K562 (cell line): ENCODE results near the gene RBL1. TPM values are rescaled to one million over a fixed set of nuclear protein-coding genes. Genes with fewer than 3 reads are reported as not detected.

ENCODE experiments used
- DMBX1 ChIP-seq: fragments of 250-450 bp; sonication (Bioruptor Pico); IDR thresholded peaks from 2 replicates; pipeline ENCODE4 v1.8.0; 2022; ENCODE audit warnings: inconsistent platforms, mild to moderate bottlenecking, moderate library complexity, borderline replicate concordance
- DPF2 ChIP-seq: fragments of 450-650 bp; IDR thresholded peaks from 2 replicates; pipeline ENCODE4 v1.6.1; 2016
- E2F6 ChIP-seq, 2 experiments: IDR thresholded peaks; 2 replicates each; pipeline ENCODE4 v1.6.1; 2011; ENCODE audit warnings: borderline replicate concordance in 1 of 2, control low read depth in 1 of 2, low read depth in 1 of 2, low read length in 1 of 2, mild to moderate bottlenecking in 1 of 2, mixed read lengths in 1 of 2, moderate library complexity in 1 of 2; ENCODE audit not compliant: insufficient read depth in 1 of 2, insufficient read length in 1 of 2, poor library complexity in 1 of 2, severe bottlenecking in 1 of 2; ENCODE audit errors: extremely low read depth in 1 of 2
- GABPA ChIP-seq: fragments of 200-800 bp; sonication (Bioruptor generic); conservative IDR thresholded peaks from 2 replicates; pipeline ENCODE4 v1.6.1; 2016; ENCODE audit warnings: low read depth, missing genetic modification characterization, missing compliant biosample characterization
- HBP1 ChIP-seq: fragments of 450-650 bp; formaldehyde crosslinking; IDR thresholded peaks from 2 replicates; pipeline ENCODE4 v1.4.0; 2022; ENCODE audit warnings: missing genetic modification characterization
- LARP7 ChIP-seq: fragments of 450-650 bp; IDR thresholded peaks from 2 replicates; pipeline ENCODE4 v1.6.1; 2016
- PHF21A ChIP-seq: fragments of 450-650 bp; IDR thresholded peaks from 2 replicates; pipeline ENCODE4 v1.6.1; 2017; ENCODE audit warnings: low read depth, borderline replicate concordance
- PRMT5 ChIP-seq: sonication (generic); formaldehyde crosslinking; IDR thresholded peaks from 2 replicates; pipeline ENCODE4 v1.5.0; 2020; ENCODE audit warnings: missing genetic modification reagents
- RNF2 ChIP-seq: sonication (generic); IDR thresholded peaks from 2 replicates; pipeline ENCODE4 v1.6.1; 2016
- SMARCC2 ChIP-seq: fragments of 450-650 bp; IDR thresholded peaks from 2 replicates; pipeline ENCODE4 v1.6.1; 2017; ENCODE audit warnings: antibody characterized with exemption, moderate library complexity, mild to moderate bottlenecking, low read depth
- SRSF1 ChIP-seq: fragments of 200-400 bp; formaldehyde crosslinking; IDR thresholded peaks from 2 replicates; pipeline ENCODE4 v1.6.1; 2017; ENCODE audit warnings: mild to moderate bottlenecking, low read depth, low read length, moderate library complexity
- SRSF3 ChIP-seq: fragments of 200-400 bp; formaldehyde crosslinking; IDR thresholded peaks from 2 replicates; pipeline ENCODE4 v1.6.1; 2016; ENCODE audit warnings: mild to moderate bottlenecking, low read length, moderate library complexity; ENCODE audit not compliant: insufficient read depth
- STAT6 ChIP-seq: sonication (generic); formaldehyde crosslinking; IDR thresholded peaks from 2 replicates; pipeline ENCODE4 v1.8.1; 2023; ENCODE audit warnings: mild to moderate bottlenecking, missing genetic modification reagents
- SUPT5H ChIP-seq: fragments of 450-650 bp; IDR thresholded peaks from 2 replicates; pipeline ENCODE4 v1.6.1; 2016
- TCF7L2 ChIP-seq: fragments of 150-350 bp; IDR thresholded peaks from 2 replicates; pipeline ENCODE4 v1.6.1; 2016; ENCODE audit warnings: low read depth, mild to moderate bottlenecking, low read length, moderate library complexity
- TOE1 ChIP-seq, 2 experiments: fragments of 450-650 bp in 1 of 2; sonication (generic) in 1 of 2; formaldehyde crosslinking in 1 of 2; IDR thresholded peaks; 2 replicates each; pipeline versions ENCODE4 v1.7.1 to v1.8.0; 2016 to 2022; ENCODE audit warnings: borderline replicate concordance in 2 of 2, mild to moderate bottlenecking in 2 of 2, antibody characterized with exemption in 1 of 2, inconsistent platforms in 1 of 2, low read depth in 1 of 2, missing genetic modification reagents in 1 of 2, moderate library complexity in 1 of 2
- ZNF217 ChIP-seq: sonication (generic); formaldehyde crosslinking; IDR thresholded peaks from 2 replicates; pipeline ENCODE4 v1.8.0; 2022; ENCODE audit warnings: mild to moderate bottlenecking, missing genetic modification reagents
- ZNF280A ChIP-seq: fragments of 450-650 bp; IDR thresholded peaks from 2 replicates; pipeline ENCODE4 v1.6.1; 2018; ENCODE audit warnings: mild to moderate bottlenecking, low read depth; ENCODE audit not compliant: partially characterized antibody
- ZNF311 ChIP-seq: fragments of 250-450 bp; sonication (Bioruptor Pico); IDR thresholded peaks from 2 replicates; pipeline ENCODE4 v1.4.0; 2020; ENCODE audit warnings: mild to moderate bottlenecking, moderate library complexity
- ZNF41 ChIP-seq: fragments of 250-450 bp; sonication (Bioruptor Pico); conservative IDR thresholded peaks from 2 replicates; pipeline ENCODE4 v1.4.0; 2020; ENCODE audit warnings: mild to moderate bottlenecking
- polyA plus RNA-seq, 8 experiments: library from polyadenylated mRNA; depleted of rRNA in 4 of 8; stranded (reverse) in 5 of 8; unstranded in 3 of 8; fragments of >200 nt; fragmentation: Nextera tagmentation in 2 of 8; fragmentation: Illumina TruSeq in 1 of 8; extraction: Ambion mirVana in 2 of 8; extraction: Trizol in 1 of 8; gene quantifications; 2 replicates each; pipeline versions ENCODE4 v1.2.1 to v1.2.3, GENCODE V29; 2011 to 2014; ENCODE audit warnings: inconsistent platforms in 1 of 8, missing spikeins in 1 of 8
- total RNA-seq, 7 experiments: library from RNA; depleted of rRNA in 6 of 7; stranded (reverse); fragments of >200 nt in 6 of 7; fragmentation: Illumina TruSeq in 2 of 7; extraction: Trizol in 2 of 7; gene quantifications; 2 replicates each; pipeline versions ENCODE4 v1.2.1 to v1.2.3, GENCODE V29; 2011 to 2021; ENCODE audit warnings: low replicate concordance in 1 of 7

The RBL1 gene
- total and polyA plus RNA-seq, 9 of the 15 experiments (the other 6 are each of a cell fraction or from before 2014, with no cell fraction given): 4.0 to 25.9 (median 15.6) TPM

GRCh38 chr20:37096415-37097041 is 731 bp upstream of the RBL1 start (continued):
- TF ChIP-seq TOE1 (IDR thresholded peaks at IDR 0.05; ENCODE audit: borderline replicate concordance) (no peak), TOE1 (CRISPR knock-in tag; IDR thresholded peaks at IDR 0.05; ENCODE audit: borderline replicate concordance, low read depth) (no peak), SMARCC2 (0 out of 2 replicates have a peak, but pooled peaks have one; percentile 14), DPF2 (no peak), E2F6 (IDR thresholded peaks at IDR 0.05; ENCODE audit: borderline replicate concordance in 1 of 2, extremely low read depth in 1 of 2, insufficient read depth in 1 of 2, insufficient read length in 1 of 2, low read depth in 1 of 2, low read length in 1 of 2, poor library complexity in 1 of 2, severe bottlenecking in 1 of 2) (peak in 1 of 2 experiments; percentile 73), PHF21A (no peak), ZNF311 (CRISPR knock-in tag) (no peak), PRMT5 (CRISPR knock-in tag) (no peak), DMBX1 (CRISPR knock-in tag) (no peak), RNF2 (no peak), ZNF41 (CRISPR knock-in tag) (no peak), STAT6 (CRISPR knock-in tag) (0 out of 2 replicates have a peak, but pooled peaks have one; percentile 20), SRSF1 (no peak), ZNF280A (no peak), GABPA (tag) (no peak), ZNF217 (no peak), TCF7L2 (no peak), SUPT5H (no peak), HBP1 (CRISPR knock-in tag) (no peak), LARP7 (no peak), SRSF3 (no peak)
